Measurements from ENCODE around the gene IL6R.

DNA sequence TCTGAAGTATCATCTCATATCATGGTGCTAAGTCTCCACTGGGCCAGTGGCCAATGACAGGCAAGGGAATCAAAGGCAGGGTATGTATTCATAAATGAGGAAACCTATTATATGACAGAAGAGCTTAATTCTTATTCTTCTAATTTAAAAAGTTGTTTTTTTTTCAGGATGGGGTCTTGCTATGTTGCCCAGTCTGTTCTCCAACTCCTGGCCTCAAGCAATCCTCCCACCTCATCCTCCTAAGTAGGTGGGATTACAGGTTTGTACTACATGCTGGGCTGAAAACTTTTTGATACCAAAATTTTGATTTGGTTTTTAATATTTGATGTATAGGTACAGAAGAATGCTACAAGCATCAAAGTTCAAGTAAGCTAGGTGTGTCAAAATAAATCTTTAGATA lies 44.9 kb upstream of the IL6R start:
- TF ChIP-seq EZH2phosphoT487 (IDR thresholded peaks at IDR 0.05; ENCODE audit: low read depth) = no peak
- TF ChIP-seq, protein P1, sequence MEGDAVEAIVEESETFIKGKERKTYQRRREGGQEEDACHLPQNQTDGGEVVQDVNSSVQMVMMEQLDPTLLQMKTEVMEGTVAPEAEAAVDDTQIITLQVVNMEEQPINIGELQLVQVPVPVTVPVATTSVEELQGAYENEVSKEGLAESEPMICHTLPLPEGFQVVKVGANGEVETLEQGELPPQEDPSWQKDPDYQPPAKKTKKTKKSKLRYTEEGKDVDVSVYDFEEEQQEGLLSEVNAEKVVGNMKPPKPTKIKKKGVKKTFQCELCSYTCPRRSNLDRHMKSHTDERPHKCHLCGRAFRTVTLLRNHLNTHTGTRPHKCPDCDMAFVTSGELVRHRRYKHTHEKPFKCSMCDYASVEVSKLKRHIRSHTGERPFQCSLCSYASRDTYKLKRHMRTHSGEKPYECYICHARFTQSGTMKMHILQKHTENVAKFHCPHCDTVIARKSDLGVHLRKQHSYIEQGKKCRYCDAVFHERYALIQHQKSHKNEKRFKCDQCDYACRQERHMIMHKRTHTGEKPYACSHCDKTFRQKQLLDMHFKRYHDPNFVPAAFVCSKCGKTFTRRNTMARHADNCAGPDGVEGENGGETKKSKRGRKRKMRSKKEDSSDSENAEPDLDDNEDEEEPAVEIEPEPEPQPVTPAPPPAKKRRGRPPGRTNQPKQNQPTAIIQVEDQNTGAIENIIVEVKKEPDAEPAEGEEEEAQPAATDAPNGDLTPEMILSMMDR (IDR thresholded peaks at IDR 0.05; ENCODE audit: low read depth, low read length) = no peak

All from OCI-LY3 (cell line).